ENCODE results near the gene RPTOR.

DNA sequence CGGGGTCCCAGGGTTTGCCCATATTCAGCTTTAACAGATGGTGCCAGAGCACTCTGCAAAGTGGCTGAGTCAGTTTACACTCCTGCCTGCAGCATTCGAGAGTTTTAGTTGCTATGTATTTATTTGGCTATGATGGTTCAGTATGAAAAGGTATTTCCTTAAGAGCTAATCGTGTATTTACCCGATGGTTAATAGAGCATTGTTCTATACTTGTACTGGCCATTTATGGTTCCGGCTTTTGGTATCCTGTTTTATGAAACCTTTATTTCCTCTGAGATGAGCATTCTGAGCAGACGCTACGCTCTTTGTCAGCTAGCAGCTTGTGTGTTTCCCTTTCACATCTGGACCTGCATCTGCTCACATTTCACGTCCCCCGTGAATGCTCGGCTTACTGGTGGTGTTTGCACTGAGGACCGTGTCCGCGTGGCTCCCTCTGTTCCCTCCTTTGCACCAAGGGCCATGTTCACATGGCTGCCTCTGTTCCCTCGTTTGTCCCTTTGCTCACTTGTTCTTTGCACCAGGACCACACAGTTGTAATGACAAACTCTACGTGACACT lies 297.9 kb downstream of the RPTOR start:
- TF ChIP-seq EZH2 (IDR thresholded peaks at IDR 0.05; ENCODE audit: low read length), result no peak
- TF ChIP-seq, protein P1, sequence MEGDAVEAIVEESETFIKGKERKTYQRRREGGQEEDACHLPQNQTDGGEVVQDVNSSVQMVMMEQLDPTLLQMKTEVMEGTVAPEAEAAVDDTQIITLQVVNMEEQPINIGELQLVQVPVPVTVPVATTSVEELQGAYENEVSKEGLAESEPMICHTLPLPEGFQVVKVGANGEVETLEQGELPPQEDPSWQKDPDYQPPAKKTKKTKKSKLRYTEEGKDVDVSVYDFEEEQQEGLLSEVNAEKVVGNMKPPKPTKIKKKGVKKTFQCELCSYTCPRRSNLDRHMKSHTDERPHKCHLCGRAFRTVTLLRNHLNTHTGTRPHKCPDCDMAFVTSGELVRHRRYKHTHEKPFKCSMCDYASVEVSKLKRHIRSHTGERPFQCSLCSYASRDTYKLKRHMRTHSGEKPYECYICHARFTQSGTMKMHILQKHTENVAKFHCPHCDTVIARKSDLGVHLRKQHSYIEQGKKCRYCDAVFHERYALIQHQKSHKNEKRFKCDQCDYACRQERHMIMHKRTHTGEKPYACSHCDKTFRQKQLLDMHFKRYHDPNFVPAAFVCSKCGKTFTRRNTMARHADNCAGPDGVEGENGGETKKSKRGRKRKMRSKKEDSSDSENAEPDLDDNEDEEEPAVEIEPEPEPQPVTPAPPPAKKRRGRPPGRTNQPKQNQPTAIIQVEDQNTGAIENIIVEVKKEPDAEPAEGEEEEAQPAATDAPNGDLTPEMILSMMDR (optimal IDR thresholded peaks at IDR 0.05 in 1 of 3, IDR thresholded peaks at IDR 0.05 in 1 of 3, conservative IDR thresholded peaks at IDR 0.05 in 1 of 3; ENCODE audit: extremely low read depth in 1 of 3, insufficient read depth in 2 of 3, low read length in 3 of 3), result no peak

Data from keratinocyte (primary cell).